Activated CD4-positive, alpha-beta T cell treated with anti-CD3 and anti-CD28 coated beads, Interleukin-2, Interleukin-6, amounts not matched to agents 100 ng/mL and 50 ng/mL, durations not matched to agents 16 hours and 8 hours (primary cell): Measurements from ENCODE around the gene SCRT2.
"Not testable (repeated sequence)": the region's sequence is repeated elsewhere in the genome, so short reads cannot be mapped to it uniquely, and the experiment has no call there.

Experiments used
- DNase-seq: peaks from one replicate; pipeline ENCODE4 v3.0.0-alpha.2; 2020

The SCRT2 gene

DNA sequence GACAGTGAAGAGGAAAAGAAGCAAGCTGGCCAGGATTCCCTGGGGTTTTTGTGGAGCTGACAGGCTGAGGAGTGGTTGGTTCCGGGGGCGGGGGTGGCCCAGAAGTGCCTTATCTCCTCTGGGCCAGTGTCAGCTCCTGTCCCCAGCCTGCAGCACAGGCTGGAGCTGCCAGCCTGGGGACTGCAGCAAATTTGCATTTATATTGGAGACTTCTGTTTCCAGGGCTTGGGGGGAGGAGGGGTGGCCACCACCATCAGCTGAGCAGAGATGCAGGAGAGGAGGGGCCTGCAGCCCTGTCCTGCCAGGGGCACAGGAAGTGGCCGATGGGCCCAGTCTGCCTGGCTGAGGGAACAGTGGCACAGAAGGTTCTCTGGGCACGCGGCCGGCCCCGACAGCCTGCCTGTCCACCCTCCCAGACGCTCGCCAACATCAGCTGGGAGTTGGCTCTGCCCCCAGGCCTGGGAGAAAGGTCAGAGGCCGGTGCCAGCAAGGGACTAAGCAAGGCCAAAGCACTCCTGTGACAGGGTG is 24.3 kb upstream of the SCRT2 start:
- DNase-seq, result no peak

DNA sequence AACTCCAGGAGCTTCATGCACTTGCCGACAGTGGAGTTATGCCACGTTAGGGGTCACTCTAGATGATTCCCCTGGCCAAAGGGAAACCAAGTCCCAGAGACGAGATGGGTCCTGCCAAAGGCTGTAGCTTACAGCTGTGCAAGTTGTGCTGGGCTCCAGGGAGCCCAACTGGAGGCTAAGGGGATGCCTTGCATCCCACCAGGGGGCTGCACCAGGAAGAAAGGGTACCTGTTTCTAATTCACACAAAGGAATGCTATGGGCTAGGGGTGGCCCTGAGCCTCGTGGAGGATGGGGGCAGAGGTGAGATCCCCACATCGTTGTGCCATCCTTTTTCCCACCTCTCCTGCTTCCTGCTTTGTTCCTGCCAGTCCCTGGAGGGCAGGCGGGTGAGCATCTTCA is 23.7 kb upstream of the SCRT2 start:
- DNase-seq, result no peak

DNA sequence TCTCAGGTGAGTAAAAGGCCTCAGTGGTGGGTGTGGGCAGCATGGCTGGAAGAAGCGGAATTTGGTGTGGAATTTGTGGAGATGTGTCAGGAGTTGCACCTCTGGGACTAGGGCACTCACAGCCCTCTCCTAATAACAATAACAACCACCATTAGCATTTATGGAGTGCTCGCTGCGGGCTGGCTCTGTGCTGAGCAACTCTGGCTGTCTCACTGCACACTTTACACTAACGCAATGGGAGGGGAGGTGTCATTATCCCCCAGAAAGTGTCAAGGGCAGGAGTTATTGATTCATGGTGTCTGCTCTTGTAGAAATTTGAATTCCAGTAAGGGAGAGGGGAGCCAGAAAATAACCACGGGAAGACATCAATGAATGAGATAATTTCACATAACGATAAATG is 22.7 kb upstream of the SCRT2 start:
- no peak for DNase-seq

DNA sequence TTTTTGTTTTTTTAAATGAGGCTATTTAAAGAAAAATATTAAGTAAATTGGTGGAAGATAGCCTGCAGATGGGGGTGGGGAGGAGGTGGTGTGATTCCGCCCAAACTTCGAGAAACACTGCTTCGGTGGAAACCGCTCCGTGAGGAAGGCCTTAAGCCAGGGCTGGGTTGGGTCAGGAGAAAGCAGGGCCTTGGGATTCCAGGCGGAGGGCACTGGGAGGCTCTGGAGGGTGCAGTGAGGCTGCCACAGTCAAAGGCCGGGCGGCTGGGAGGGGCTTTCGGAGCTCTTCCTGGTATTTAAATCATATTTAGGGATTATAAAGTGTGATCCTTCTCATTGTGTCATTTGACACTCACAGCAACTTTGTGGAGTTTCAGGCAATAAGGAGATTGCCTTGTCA is 22.2 kb upstream of the SCRT2 start:
- DNase-seq, result no peak

DNA sequence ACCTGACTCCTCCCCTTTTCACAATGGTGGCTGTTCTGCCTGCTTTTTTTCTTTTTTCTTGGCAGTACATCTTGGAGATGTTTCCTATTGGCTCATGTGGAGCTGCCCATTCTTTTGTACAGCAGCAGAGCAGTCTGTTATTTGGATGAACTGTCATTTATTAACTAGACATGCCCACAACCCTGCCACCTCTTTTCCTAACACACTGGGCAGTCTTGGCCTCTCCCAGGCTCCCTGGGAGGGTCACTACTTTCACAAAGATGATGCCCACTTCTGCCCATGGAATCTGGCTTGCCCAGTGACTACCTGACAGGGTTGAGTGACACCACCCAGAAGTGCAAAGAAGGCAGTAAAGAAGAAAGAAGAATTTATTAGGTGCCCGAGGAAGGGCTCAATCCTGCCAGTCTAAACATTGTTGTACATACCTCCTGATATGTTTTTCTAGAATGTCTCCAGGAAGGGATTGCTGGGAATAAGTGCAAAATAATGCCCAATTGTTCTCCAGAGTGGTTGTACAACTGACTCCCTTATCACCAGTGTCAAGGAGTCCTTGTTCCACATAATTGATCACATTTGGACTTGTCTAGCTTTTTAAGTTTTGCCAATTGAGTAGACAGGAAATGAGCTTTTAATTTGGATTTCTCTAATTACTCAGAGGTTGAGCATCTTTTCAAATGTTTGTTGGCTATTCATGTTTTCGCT is 19.7 kb upstream of the SCRT2 start:
- no peak for DNase-seq

DNA sequence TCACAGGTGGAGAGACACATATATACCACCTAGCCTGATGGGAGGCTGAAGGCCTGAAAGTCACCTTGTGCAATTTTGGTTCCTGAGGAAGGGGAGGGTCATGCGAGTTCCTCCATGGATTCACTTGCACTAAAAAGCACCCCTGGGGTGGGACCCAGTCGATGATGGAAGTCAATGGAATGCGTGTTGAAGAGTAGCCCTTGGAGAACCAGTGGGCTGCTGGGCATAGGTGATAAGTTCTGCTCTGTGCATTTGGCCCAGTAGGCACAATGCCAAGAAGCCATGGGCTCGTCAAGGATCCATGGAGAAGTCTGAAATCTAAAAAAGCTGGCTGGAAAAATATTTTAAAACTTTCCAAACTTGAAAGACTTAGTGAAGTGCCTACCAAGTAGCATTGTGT is 18.9 kb upstream of the SCRT2 start:
- no peak for DNase-seq

DNA sequence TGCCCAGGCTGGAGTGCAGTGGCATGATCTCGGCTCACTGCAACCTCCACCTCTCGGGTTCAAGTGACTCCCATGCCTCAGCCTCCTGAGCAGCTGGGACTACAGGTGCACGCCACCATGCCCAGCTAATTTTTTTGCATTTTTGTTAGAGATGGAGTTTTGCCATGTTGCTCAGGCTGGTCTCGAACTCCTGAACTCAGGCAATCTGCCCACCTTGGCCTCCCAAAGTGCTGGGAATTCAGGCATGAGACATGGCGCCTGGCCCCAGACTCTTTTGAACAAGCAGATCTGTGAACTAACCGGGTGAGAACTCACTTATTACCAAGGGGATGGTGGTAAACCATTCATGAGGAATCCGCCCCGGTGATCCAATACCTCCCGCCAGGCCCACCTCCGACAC is 18.2 kb upstream of the SCRT2 start:
- DNase-seq, result not testable (repeated sequence)

DNA sequence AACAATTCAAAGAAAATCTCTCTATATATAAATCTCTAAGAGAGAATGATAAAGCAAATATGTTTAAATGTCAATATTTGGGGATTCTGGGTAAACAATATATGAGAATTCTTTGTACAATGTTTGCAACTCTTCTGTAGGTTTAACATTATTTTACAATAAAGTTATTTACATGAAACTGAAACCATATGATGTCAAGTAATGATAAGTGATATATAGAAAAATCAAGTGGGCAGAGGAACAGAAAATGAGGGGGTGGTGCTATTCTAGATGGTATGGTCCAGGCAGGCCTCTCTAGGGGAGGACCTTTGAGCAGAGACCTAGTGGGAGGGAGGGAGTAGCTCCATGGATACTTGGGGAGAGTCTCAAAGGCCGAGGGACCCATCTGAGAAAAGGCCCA is 16.4 kb upstream of the SCRT2 start:
- DNase-seq, result no peak

DNA sequence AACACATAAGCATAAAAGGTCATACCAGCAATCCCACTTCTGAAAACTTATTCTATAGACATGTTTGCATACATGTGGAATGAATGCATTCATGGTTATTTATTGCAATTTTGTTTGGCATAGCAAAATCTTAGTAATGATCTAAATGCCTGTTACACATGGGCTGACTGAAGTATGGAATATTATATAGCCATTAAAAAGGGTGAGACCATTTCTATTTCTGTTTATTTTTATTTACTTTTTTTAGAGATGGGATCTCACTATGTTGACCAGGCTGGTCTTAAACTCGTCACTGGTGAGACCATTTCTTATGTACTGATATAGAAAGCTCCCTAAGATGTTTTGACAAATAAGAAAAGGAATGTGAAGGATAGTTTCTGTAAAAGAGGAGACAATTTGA is 14.3 kb upstream of the SCRT2 start:
- DNase-seq, result no peak

DNA sequence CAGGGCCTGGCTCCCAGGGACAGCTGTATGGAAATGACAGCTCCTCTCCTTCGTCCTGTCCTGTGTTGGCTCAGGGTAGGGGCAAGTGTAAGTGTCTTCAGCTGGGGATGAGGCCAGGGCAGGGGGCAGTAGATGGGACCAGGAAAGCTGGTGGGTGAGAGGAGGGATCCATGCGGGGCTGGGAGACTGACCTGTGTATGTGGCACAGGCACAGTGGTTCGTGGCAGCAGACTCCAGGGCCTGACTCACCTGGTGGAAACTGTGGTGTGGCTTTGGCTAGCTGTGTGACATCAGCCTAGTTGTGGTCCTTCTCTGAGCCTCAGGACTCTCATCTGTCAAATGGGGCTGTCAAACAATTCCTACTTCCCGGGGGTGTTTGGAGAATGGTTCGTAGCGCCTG is 13.7 kb upstream of the SCRT2 start:
- no peak for DNase-seq

DNA sequence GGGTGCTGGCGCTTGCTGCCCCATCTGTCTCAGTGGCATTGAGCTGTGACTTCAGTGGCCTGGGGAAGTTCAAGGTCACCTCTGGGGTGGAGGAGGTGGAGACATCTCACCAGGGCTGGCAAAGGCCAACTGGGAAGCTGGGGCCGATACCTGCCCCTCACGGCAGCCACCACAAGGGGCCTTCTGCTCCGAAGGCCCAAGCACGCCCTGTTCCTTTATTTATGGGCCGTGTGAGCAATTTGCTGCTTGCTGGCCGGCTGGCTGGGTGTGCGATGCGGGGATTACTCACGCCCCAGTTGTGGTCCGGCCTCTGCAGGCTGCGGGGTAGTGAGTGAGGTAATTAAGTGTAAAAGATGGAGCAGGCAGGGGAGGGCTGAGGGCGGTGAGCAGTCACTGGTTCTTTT is 13.2 kb upstream of the SCRT2 start:
- DNase-seq, result no peak

DNA sequence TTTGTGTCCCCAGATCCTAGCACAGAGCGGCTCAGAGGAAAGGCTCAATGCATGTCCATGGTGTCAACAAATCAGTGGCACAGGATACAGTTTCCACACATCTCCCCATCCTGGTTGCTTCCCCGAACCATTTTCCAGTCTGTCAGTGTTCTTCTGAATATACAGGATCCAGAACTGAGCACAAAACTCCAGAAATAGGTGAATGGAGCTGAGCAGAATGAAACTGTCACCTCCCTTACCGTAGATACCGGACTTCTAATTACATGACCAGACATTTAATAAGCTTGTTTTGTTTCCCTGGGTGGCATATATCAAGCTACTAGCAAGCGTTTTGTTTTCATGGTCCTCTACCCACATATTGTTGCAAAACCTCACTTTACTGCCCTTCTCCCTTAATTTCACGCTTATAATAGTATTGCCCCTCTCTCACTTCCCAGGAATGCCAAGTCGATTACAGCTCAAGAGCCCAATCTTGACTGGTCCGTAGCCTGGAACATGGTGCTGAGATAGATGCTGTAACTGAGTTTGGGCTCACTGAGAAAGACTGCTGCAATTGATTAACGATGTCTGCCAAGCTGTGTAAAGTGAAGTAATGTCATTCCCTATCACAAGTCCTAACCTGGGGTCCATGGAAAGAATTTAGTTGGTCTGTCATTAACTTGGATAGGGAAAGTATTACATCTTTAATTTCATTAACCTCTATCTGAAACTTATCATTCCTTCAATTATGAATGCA is 12.0 kb upstream of the SCRT2 start:
- no peak for DNase-seq

DNA sequence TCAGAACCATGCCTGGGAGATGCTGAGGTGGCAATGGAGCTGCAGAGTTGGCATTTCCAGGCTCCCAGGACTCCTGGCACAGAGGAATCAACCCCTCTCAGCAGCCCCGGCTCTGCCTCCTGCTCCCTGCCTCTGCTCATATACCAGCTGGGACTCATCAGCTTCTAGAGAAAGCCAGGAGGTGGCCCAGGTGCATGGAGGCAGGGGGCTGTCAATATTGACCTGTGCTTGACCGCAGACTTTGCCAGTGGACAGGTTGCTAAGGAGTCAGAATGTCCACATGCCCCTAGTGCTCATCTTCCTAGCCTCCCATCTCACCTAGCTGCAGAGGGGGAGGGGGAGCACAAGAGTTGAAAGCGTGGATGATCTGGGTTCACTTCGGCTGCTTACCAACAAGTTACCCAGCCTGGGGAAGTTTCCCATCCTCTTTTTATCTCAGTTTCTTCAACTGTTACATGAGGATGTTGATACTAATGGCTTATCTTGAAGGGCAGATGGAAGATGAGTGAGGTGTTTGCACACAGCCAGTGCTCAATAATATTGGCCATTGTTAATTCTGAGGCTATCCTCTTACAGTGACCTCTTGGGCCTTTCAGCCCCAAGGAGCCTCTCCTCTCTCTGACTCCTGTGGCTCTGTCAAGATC is 9.2 kb upstream of the SCRT2 start:
- no peak for DNase-seq

DNA sequence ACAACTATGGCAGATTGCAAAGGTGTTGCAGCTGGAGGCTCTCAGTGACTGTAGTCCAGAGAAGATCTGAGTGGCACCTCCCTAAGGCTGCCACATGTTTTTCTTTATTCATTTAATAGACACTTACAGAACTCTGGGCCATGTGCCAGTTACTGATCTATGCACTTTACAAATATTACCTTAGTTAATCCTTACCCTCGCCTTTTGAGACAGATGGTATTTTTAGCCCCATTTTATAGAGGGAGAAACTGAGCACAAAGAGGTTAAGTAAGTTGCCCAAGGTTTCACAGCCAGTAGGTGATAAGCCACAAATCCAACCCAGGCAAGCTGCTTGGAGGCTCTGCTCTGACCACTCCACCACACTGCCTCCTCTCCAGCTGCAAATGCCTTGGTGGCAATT is 6.5 kb upstream of the SCRT2 start:
- no peak for DNase-seq

DNA sequence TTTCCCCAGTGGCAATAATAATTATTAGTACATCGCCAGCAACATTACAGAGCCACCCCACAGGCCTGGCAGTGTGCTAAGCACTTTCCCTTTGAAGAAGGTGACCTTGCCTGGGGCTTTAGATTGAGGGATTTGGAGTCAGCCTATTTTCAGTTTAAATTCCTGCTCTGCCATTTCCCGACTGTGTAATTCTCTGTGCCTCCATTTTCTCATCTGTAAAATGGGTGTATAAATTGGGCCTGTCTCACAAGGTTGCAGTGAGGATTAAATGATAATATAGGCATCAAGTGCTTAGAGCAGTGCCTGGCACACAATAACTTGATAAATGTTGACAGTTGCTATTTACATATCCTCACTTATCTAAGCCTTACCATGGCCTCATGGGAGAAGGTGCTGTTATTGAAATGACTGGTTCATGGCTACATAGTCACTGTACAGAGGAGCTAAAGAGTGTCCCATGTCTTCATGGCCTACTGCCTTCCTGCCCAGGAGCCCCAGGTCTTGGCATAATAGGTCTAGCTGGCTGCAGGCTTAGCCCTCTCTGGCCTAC is 5.1 kb upstream of the SCRT2 start:
- DNase-seq, result no peak

DNA sequence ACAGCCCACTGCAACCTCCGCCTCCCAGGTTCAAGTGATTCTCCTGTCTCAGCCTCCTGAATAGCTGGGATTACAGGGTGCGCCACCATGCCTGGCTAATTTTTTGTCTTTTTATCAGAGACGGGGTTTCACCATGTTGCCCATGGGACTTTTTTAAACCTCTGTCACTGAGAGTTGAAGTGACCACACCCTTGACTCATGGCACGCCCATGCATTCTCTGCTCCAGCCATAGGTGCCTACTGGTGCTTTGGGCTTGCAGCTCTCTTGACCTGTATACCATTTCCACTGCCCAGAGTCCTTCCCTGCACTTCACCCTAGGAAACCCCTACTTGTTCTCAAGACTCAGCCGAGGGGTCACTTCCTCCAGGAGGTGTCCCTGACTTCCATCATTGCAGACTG is 2.4 kb upstream of the SCRT2 start:
- DNase-seq, result no peak

DNA sequence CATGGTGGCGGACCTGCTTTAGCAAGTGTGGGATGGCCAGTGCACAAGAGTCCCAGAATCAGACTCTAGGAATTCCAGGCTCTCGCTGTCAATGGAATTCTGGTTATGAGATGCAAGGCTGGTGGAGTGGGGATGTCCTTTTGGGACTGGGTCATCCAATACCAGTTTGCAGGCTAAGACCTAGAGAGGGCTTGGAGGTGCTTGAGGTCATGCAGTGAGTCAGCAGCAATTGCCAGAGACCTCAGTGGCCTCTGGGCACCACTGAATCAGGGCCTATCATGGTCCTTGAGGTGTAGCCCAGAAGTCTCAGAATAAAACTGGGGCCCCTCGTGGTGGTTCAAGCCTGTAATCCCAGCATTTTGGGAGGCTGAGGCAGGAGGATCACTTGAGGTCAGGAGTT is 1.4 kb upstream of the SCRT2 start:
- DNase-seq, result no peak

DNA sequence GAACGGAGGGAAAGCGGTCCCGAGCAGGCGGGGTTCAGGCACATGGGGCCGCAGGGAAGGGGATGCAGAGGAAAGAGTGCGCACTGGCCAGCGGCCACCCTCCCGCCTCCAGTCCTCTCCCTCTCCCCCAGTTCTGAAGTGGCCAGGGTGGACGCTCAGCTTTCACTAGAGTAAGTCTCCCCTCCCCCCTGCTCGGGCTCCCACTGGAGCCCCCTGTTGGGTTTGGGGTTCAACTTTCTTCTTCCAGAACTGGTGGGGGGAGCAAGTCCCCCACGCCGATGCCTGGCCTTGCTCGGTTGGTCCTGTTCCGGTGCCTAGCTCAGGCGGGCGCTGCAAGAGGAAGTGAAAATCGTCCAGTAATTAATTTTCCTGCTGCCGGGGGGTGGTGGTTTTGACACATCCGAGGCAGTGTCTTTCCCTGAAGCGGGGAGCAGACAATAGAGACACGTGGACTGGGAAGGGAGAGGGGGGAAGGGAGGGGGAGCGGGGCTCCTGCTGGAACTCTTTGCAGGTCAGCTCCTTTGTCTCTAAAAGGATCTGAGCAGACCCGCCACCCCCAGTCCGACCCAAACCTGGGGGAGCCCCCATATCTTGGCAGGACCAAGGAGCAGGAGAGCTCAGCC is 824 bp upstream of the SCRT2 start:
- no peak for DNase-seq

DNA sequence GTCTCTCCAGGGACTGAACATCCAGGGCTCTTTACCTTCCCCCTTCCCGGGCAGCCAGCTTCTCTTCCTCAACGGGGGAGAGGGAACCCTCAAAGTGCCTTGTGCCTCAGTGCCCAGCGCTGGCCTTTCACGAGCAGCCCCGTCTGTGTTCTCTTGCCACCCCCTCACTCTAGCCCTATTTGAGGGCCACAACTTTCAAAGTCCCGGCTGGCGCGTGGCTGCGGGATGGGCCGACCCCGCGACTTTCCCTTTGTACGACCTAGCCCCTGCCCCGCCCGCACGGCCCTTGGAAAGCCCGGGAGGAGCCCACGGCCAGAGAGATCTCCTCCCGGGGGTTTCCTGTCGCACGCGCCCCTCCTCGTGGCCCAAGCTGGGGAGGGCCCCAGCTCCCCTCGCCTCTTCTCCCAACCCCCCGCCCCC is 559 bp downstream of the SCRT2 start:
- DNase-seq, result no peak

DNA sequence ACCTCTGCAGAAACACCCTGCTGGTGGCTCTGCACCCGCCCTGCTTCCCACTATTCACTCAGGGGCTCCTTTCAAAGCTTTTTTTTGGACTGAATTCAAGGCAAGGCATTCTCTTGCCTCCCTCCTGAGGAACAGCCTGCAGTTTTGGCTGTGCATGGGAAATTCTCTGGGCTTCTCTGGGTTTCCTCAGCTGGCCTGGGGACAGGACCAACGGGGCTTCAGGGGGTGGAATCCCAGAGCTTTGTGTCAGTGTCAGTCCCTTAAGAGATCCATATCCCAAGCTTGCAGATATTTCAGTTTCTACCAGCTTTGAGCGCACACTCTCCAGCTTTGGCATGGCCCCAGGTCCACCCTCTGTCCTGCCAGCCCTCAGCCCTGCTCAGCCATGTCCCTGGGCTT is 2.0 kb downstream of the SCRT2 start:
- DNase-seq, result no peak

DNA sequence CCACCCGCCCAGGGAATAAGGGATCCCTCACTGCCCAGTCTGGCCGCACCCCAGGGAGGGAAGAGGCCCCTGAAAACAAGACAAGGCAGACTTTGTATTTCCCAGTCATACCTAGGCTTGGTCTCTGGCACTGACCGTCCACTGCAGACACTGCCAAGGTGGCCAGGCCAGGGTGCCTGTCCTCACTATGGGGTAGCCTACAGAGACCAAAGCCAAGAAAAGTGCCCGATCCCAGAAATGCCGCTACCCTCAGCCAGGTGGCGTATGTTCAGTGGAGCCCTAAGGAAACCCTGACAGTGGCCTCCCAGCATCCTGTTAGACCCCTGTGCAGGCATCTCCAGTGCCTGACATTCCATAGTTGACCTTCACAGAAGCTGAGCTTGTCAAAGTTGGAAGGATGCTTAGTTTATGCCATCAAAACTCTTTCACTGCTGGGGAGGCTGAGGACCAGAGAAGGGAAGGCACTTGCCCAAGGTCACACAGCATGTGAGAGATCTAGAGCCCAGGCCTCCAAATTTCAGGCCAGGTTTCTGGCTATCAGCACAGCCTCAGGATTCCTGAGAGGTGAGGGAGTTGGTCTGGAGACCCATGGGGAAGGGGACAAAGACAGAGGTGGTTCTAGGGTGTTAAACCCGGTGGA is 2.5 kb downstream of the SCRT2 start:
- no peak for DNase-seq

DNA sequence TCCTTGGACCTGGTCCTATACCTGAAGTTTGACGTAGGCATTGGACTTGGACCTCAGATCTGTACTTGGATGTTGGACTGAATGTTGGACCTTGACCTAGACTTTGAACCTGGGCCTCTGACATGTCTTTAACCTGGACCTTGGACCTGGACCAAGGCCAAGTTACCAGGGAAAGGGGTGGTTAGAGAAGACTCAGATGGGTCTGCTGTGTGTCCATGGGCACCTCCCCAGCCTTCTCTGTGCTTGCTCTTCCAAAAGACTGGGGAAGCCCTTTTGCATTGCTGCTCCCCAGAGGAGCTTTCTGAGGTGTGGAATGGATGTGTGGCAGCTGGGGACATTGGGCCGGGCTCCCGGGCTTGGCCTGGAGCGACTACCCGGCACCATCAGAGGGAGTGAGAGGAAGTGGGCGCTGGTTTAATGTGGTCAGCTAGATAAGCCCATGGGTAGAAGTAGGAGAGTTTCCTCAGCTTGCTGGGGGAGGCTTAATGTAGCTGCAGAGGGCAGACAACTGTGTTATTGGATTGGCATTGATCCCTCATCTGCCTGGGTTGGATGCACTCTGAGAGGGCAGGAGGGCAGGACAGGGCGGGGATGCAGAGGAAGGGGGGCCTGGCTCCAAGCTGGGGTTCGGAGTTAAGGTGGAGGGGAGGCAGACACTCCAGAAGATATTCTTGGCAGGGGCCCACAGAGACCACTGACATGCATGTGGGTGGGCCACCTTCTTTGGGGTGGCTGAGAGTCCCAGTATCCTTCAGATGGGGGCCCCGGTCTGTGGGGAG is 4.2 kb downstream of the SCRT2 start:
- no peak for DNase-seq
